IPS DF 4.7 (cell line): ENCODE measurements around the gene GTSE1.
"Not testable (repeated sequence)": the region's sequence is repeated elsewhere in the genome, so short reads cannot be mapped to it uniquely, and the experiment has no call there.

Experiments
- DNase-seq: peaks from one replicate; pipeline ENCODE4 v3.0.0-alpha.2; 2013; ENCODE audit warnings: low spot score; ENCODE audit errors: extremely low read depth

The GTSE1 gene, protein sequence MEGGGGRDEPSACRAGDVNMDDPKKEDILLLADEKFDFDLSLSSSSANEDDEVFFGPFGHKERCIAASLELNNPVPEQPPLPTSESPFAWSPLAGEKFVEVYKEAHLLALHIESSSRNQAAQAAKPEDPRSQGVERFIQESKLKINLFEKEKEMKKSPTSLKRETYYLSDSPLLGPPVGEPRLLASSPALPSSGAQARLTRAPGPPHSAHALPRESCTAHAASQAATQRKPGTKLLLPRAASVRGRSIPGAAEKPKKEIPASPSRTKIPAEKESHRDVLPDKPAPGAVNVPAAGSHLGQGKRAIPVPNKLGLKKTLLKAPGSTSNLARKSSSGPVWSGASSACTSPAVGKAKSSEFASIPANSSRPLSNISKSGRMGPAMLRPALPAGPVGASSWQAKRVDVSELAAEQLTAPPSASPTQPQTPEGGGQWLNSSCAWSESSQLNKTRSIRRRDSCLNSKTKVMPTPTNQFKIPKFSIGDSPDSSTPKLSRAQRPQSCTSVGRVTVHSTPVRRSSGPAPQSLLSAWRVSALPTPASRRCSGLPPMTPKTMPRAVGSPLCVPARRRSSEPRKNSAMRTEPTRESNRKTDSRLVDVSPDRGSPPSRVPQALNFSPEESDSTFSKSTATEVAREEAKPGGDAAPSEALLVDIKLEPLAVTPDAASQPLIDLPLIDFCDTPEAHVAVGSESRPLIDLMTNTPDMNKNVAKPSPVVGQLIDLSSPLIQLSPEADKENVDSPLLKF

DNA sequence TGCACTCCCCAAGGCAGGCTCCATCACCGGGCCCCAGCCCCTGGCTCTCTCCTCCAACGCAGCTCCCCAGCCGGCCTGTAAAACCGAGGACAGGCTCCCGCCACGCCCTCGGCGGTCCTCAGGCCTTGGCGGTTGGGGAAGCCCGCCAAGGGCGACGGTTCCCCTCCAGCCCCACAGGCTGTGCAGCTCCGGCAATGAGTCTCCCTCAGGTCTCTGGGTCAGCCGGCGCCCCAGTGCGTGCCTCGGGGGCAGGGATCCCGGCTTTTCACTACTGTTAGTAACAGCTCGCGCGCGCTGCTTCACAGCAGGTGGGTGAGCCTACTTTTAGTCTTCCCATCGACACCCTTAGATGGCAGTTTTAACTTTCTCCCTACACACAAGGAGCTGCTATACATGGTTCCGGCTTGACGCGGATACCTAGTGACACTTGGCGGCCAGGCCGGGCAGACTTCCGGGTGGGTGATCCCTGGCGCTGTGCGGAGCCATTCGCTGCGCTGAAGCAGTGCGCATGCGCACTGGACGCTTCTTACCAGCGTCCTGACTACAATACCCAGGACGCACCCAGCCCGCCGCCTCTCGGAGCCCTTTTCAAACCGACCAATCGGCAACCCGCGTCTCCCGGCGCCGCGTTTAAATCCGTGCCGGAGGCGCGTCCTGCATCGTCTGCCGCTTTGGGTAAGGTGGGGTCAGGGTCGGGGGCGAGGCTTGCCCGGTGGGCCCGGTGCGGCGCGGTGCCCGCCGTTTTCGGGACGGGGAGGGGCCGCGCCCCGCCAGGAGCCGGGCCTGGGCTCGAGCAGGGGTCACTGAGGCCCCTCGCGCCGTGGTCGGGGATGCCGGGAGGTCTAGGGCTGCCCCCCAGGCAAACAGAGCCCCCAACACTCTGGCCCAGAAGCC is at the start of gene GTSE1:
Gene GTSE1 (plus strand): TSS at position 614 of the 894 bp plus-strand sequence. CDS start 531 bp downstream, outside the sequence.
- peak; percentile 93 for DNase-seq

DNA sequence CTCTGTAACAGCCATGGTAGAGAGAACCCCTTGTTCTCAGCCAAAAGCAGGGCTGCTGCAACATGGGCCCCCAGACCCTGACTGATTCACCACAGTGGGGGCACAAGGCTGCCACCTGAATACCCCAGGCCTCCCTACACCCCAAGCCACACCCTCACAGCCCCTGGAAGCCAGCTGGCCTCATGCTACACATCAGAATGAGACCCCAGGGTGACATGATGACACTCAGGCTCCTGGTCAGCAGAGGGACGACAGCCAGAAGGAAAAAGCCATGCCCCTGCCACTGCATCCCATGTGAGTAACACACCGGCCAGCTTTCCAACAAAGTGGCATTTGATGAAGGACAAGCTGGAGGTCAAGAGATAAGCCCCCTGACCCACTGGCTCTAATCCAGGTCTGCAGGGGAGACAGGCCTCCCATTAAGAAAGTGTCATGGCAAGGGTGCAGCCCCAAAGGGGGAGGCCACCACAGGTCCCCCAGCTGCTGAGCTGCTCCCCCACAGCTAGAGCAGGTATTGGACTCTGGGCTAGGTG is 49.2 kb upstream of the GTSE1 start:
- DNase-seq = no peak

DNA sequence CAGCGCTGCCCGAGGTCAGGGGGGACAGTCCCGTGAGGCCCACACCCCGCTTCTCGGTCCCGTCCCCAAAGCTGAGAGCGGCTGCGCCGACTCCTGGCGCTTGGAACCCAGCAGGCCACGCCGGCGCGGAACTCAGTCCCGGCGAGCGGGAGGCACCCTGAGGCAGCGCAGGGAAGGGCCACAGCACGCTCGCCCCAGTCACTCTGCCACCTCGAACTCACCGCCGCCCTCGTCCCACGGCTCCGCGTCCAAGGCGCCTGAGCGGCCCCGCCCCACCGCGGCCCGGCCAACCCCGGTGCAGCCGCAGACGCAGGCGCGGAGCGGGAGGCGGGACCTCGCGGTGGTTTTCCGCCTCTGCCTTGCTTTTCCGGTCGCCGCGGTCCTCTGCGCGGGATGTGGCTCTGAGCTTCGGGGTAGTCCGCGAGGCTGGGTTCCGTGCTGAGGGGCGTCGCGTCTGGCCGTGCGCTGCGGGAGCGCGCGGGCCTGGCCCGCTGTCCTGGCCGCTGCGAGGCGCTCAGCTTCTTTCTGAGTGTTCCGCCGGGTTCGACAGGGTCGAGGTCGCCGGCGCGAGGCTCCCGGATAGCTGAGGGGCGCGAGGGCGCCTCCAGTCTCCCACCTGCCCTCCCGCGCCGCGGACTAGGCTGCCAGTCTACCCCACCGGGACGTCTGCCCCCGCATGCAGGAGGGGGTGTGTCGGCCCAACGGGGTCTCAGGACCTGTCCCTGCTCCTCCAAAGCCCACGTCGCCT is 46.5 kb upstream of the GTSE1 start, which contains the start of gene CDPF1:
Gene CDPF1 (minus strand): TSS at position 259 of the 748 bp plus-strand sequence. CDS start 2,009 bp downstream, outside the sequence.
- DNase-seq = peak; percentile 58

DNA sequence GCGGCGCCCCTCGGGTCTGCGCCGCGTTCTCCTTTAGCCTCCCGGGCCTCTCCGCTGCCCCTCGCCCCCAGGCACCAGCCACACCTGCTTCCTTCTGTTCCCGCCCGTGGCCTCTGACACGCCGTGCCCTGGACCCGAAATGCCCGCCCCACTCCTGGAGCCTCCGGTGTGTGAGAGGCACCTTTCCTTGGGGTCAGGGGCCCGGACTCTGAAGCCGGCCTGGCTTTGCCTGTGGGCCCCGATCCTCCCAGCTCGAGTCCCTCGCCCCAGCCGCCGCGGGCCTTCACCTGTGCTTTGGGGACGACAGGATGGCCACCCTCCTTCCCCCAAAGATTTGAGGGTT is 45.9 kb upstream of the GTSE1 start:
- DNase-seq = no peak

GRCh38 chr22:46251266-46251665 is 45.4 kb upstream of the GTSE1 start:
- no peak for DNase-seq

GRCh38 chr22:46251816-46252380 is 44.8 kb upstream of the GTSE1 start:
- no peak for DNase-seq

GRCh38 chr22:46256358-46256958 is 40.2 kb upstream of the GTSE1 start:
- DNase-seq = no peak

GRCh38 chr22:46259374-46259773 is 37.3 kb upstream of the GTSE1 start:
- DNase-seq = no peak

- no peak for DNase-seq
These were observed 36.6 kb upstream of the GTSE1 start for GRCh38 chr22:46260038-46260437.

DNA sequence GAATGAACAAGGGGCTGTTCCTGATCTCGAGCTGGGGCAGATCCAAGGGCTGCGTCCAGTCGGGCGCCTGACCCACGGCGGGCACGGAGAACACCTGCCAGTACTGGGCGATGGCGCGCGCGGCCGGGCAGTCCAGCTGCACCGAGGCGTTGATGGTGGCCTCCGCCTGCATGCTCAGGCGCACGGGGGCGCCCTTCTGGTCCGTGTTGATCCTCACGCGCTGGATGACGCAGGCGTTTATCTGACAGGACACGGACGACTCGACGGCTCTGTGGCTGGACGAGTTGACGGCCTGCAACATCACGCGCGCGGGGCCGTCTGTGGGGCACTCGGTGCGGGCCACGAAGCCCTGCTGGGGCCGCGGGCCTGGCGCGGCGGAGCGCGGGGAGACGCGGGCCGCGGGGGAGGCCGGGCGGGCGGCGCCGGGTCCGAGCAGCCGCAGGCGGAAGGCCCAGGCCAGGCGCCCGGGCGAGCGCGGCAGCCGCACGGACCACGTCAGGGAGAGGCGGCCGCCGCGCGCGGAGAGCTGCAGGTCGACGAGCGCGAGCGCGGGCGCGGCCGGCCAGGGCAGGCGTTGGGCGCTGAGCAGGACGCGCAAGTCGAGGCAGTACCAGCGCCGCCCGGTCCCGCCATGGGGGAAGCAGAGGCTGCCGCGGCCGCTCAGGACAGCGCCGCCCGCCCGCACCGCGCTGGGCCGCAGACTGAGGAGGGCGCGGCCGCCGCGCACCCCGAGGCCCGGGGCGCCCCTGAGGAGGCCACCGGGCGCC is 34.0 kb upstream of the GTSE1 start:
- peak; percentile 41 for DNase-seq

GRCh38 chr22:46263216-46263590 is 33.5 kb upstream of the GTSE1 start, which contains the start of gene PKDREJ:
Gene PKDREJ, minus strand, starts transcription at chr22:46263343. Its CDS starts 21 bp downstream, at chr22:46263322.
- no peak for DNase-seq

DNA sequence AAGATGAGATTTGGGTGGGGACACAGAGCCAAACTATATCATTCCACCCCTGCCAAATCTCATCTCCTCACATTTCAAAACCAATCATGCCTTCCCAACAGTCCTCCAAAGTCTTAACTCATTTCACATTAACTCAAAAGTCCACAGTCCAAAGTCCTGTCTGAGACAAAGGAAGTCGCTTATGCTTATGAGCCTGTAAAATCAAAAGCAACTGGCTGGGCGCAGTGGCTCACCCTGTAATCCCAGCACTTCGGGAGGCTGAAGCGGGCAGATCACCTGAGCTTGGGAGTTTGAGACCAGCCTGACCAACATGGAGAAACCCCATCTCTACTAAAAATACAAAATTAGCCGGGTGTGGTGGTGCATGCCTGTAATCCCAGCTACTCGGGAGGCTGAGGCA is 32.1 kb upstream of the GTSE1 start:
- DNase-seq = not testable (repeated sequence)

GRCh38 chr22:46265627-46266026 is 31.0 kb upstream of the GTSE1 start:
- not testable (repeated sequence) for DNase-seq

DNA sequence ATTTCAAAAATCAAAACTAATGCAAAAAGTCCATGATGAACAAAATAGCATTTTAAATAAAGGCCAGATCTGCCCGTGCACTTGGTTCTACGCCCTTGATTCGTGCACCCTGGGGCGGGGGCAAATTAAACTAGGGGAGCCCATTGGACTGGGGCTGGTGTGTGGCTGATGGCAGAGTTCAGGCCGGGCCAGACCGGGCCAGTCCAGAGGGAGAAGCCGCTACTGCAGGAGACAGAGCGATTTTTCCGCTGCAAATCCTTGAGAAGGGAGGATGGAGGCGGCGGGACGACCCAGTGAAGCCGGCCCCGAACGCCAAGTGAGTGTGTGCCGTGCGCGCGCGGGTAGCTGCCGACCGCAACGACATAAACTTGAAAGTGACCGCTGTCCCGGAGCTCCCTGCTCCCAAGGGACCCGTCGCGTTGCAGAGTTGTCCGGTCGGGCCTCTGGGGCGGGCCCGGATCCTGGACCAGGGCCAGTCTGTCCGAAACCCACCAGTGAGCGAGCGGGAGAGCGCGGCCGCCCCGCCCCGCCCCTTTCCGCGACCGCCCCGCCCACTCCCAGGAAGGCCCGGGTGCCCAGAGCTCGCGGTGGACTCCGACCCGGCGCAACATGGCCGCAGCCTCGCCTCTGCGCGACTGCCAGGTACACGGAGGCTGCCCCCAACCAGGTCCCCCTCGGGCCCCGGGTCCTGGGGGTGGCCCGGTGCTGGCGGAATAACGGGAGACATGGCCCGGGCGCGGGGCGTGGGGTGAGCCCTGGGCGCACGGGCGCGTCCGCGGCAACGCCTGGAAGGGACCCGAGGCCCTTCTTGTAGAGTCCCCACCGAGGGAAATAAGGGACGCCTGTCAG is 29.0 kb upstream of the GTSE1 start, which contains the start of gene TTC38:
Gene TTC38 (plus strand): TSS at position 578 of the 849 bp plus-strand sequence. CDS start 32 bp downstream, at position 610.
- DNase-seq = no peak

GRCh38 chr22:46269564-46269963 is 27.1 kb upstream of the GTSE1 start:
- no peak for DNase-seq

DNA sequence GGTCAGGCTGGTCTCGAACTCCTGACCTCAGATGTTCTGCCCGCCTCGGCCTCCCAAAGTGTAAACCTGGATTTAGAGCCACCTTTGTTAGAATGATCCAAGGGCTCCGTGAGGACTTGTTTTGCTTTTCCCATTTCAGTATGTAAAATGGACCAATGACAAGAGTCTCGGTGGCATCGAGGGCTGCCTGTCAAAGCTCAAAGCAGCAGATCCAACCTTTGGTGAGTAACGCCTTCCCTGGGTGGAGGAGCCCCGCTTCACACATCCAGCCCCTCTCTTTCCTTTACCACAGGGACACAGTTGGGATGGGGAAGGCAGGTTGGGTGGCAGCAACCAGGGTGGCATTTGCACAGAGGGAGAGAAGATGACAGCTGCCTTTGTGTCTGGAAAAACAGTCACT is 24.5 kb upstream of the GTSE1 start:
- no peak for DNase-seq

DNA sequence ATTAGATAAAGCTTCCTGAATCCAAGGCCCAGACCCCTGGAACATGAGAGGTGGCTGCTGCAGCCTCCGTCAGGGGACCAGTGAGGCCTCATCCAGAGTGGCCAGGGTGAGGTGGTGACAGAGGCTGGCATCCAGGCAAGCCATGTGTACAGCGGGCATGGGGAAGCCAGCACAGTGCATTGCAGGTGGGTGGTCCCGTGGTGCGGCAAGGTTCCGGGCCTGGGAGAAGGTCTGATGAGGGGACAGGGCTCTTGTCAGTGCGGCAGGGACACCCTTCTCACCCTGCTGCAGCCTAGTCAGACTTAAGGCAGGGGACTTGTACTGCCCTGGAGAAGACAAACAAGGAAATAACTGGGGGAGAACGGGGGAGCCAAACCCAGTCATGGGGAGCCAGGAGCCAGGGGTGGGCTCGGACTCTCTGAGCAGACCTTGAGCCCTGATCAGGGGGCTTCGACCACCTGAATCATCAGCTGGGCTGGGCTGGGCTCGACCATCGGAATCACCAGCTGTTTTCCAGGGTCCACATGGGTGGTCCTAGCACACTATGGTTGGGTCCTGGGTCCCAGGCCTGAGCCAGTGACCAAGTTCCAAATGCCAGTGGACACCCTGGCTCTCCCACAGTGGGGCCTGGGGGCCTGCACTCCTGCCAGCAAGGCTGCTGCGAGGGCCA is 23.8 kb upstream of the GTSE1 start:
- no peak for DNase-seq
